ENCODE data around the gene TMBIM6. TPM values are rescaled to one million over a fixed set of nuclear protein-coding genes. Genes with fewer than 3 reads are reported as not detected.

TMBIM6 gene
- total RNA-seq, 1 donor from 2014 or later: 588 TPM

GRCh38 chr12:49806877-49807276, 65.5 kb downstream of the TMBIM6 start:
- H3K36me3 ChIP-seq (ENCODE audit: control insufficient read depth, insufficient read depth, low read length): no peaks in the 10 kb centered on the region
- DNase-seq (ENCODE audit: low read depth): no peak
- no peak overlapping the region for H3K4me3 ChIP-seq (ENCODE audit: low read depth, low read length)
- no peak for TF ChIP-seq CTCF (IDR thresholded peaks at IDR 0.05; ENCODE audit: insufficient read depth, low read length, poor library complexity, severe bottlenecking)
- H3K27me3 ChIP-seq (ENCODE audit: control insufficient read depth, insufficient read depth, low read length): no peaks in the 10 kb centered on the region

- H3K36me3 ChIP-seq (ENCODE audit: control insufficient read depth, insufficient read depth, low read length): no peaks in the 10 kb centered on the region
- no peaks in the 10 kb centered on the region for H3K27me3 ChIP-seq (ENCODE audit: control insufficient read depth, insufficient read depth, low read length)
- no peak overlapping the region for H3K4me3 ChIP-seq (ENCODE audit: low read depth, low read length)
- no peak for TF ChIP-seq CTCF (IDR thresholded peaks at IDR 0.05; ENCODE audit: insufficient read depth, low read length, poor library complexity, severe bottlenecking)
- no peak for DNase-seq (ENCODE audit: low read depth)
Observed at GRCh38 chr12:49807991-49808580, 66.7 kb downstream of the TMBIM6 start.

- no peak for DNase-seq (ENCODE audit: low read depth)
Observed at GRCh38 chr12:49808686-49809380, 67.5 kb downstream of the TMBIM6 start.

GRCh38 chr12:49809381-49809905, 68.1 kb downstream of the TMBIM6 start:
- no peaks in the 10 kb centered on the region for H3K27me3 ChIP-seq (ENCODE audit: control insufficient read depth, insufficient read depth, low read length)
- DNase-seq (ENCODE audit: low read depth): no peak
- H3K36me3 ChIP-seq (ENCODE audit: control insufficient read depth, insufficient read depth, low read length): no peaks in the 10 kb centered on the region
- no peak overlapping the region for H3K4me3 ChIP-seq (ENCODE audit: low read depth, low read length)
- no peak for TF ChIP-seq CTCF (IDR thresholded peaks at IDR 0.05; ENCODE audit: insufficient read depth, low read length, poor library complexity, severe bottlenecking)

More at GRCh38 chr12:49808686-49809380, 67.5 kb downstream of the TMBIM6 start:
- H3K27me3 ChIP-seq (ENCODE audit: control insufficient read depth, insufficient read depth, low read length): no peaks in the 10 kb centered on the region
- no peaks in the 10 kb centered on the region for H3K36me3 ChIP-seq (ENCODE audit: control insufficient read depth, insufficient read depth, low read length)
- no peak overlapping the region for H3K4me3 ChIP-seq (ENCODE audit: low read depth, low read length)
- no peak for TF ChIP-seq CTCF (IDR thresholded peaks at IDR 0.05; ENCODE audit: insufficient read depth, low read length, poor library complexity, severe bottlenecking)

GRCh38 chr12:49809906-49810389, 68.6 kb downstream of the TMBIM6 start:
- H3K36me3 ChIP-seq (ENCODE audit: control insufficient read depth, insufficient read depth, low read length): no peaks in the 10 kb centered on the region
- DNase-seq (ENCODE audit: low read depth): no peak
- H3K4me3 ChIP-seq (ENCODE audit: low read depth, low read length): no peak overlapping the region
- no peak for TF ChIP-seq CTCF (IDR thresholded peaks at IDR 0.05; ENCODE audit: insufficient read depth, low read length, poor library complexity, severe bottlenecking)
- no peaks in the 10 kb centered on the region for H3K27me3 ChIP-seq (ENCODE audit: control insufficient read depth, insufficient read depth, low read length)

Data from kidney epithelial cell (primary cell).